ENCODE results near the gene TRERF1. TPM values are rescaled to one million over a fixed set of nuclear protein-coding genes. Genes with fewer than 3 reads are reported as not detected.

Gene TRERF1
- total RNA-seq, 1 donor from 2014 or later = 7.9 TPM

GRCh38 chr6:42361036-42361435 lies 90.7 kb downstream of the TRERF1 start:
- no peaks in the 10 kb centered on the region for H3K4me1 Mint-ChIP-seq (ENCODE audit: low read depth)
- H3K27ac Mint-ChIP-seq = no peak overlapping the region
- no peaks in the 10 kb centered on the region for H3K27me3 Mint-ChIP-seq
- H3K9me3 Mint-ChIP-seq (ENCODE audit: low read depth) = peaks cover 2% of the 10 kb centered on the region
- TF ChIP-seq CTCF (IDR thresholded peaks at IDR 0.05; ENCODE audit: unreplicated experiment) = no peak
- H3K36me3 Mint-ChIP-seq (ENCODE audit: insufficient read depth) = peaks cover 6% of the 10 kb centered on the region
- DNase-seq (ENCODE audit: low spot score, unreplicated experiment) = no peak
- no peak overlapping the region for H3K4me3 Mint-ChIP-seq (ENCODE audit: low read depth)

GRCh38 chr6:42359021-42359420 lies 92.7 kb downstream of the TRERF1 start:
- Mint-ChIP-seq H3K27me3 (no peaks in the 10 kb centered on the region), H3K27ac (no peak overlapping the region), H3K4me3 (ENCODE audit: low read depth) (no peak overlapping the region), H3K9me3 (ENCODE audit: low read depth) (peaks cover 2% of the 10 kb centered on the region), H3K4me1 (ENCODE audit: low read depth) (no peaks in the 10 kb centered on the region), H3K36me3 (ENCODE audit: insufficient read depth) (peaks cover 6% of the 10 kb centered on the region)
- TF ChIP-seq CTCF (IDR thresholded peaks at IDR 0.05; ENCODE audit: unreplicated experiment) = no peak
- no peak for DNase-seq (ENCODE audit: low spot score, unreplicated experiment)

GRCh38 chr6:42355416-42355815 lies 96.3 kb downstream of the TRERF1 start:
- H3K9me3 Mint-ChIP-seq (ENCODE audit: low read depth) = peaks cover 2% of the 10 kb centered on the region
- TF ChIP-seq CTCF (IDR thresholded peaks at IDR 0.05; ENCODE audit: unreplicated experiment) = no peak
- no peaks in the 10 kb centered on the region for H3K27me3 Mint-ChIP-seq
- no peak overlapping the region for H3K27ac Mint-ChIP-seq
- peaks cover 3% of the 10 kb centered on the region for H3K36me3 Mint-ChIP-seq (ENCODE audit: insufficient read depth)
- no peak overlapping the region for H3K4me3 Mint-ChIP-seq (ENCODE audit: low read depth)
- no peak for DNase-seq (ENCODE audit: low spot score, unreplicated experiment)
- H3K4me1 Mint-ChIP-seq (ENCODE audit: low read depth) = no peaks in the 10 kb centered on the region

GRCh38 chr6:42354702-42355101 lies 97.0 kb downstream of the TRERF1 start:
- H3K4me3 Mint-ChIP-seq (ENCODE audit: low read depth) = no peak overlapping the region
- peaks cover 2% of the 10 kb centered on the region for H3K9me3 Mint-ChIP-seq (ENCODE audit: low read depth)
- H3K36me3 Mint-ChIP-seq (ENCODE audit: insufficient read depth) = peaks cover 3% of the 10 kb centered on the region
- no peak for TF ChIP-seq CTCF (IDR thresholded peaks at IDR 0.05; ENCODE audit: unreplicated experiment)
- DNase-seq (ENCODE audit: low spot score, unreplicated experiment) = no peak
- H3K27me3 Mint-ChIP-seq = no peaks in the 10 kb centered on the region
- H3K27ac Mint-ChIP-seq = no peak overlapping the region
- H3K4me1 Mint-ChIP-seq (ENCODE audit: low read depth) = no peaks in the 10 kb centered on the region

- peaks cover 3% of the 10 kb centered on the region for H3K36me3 Mint-ChIP-seq (ENCODE audit: insufficient read depth)
- no peak for DNase-seq (ENCODE audit: low spot score, unreplicated experiment)
- TF ChIP-seq CTCF (IDR thresholded peaks at IDR 0.05; ENCODE audit: unreplicated experiment) = no peak
- no peak overlapping the region for H3K27ac Mint-ChIP-seq
- H3K4me3 Mint-ChIP-seq (ENCODE audit: low read depth) = no peak overlapping the region
- H3K27me3 Mint-ChIP-seq = no peaks in the 10 kb centered on the region
- H3K9me3 Mint-ChIP-seq (ENCODE audit: low read depth) = peaks cover 2% of the 10 kb centered on the region
- no peaks in the 10 kb centered on the region for H3K4me1 Mint-ChIP-seq (ENCODE audit: low read depth)
Observed at GRCh38 chr6:42352856-42353564, 98.7 kb downstream of the TRERF1 start.
